Hepatocyte (in vitro differentiated cells): ENCODE measurements around the gene TKT.

Experiments used
- CTCF ChIP-seq: fragments of 200-600 bp; sonication (generic); IDR thresholded peaks from 2 replicates; pipeline ENCODE4 v1.5.1; 2016; ENCODE audit warnings: antibody characterized with exemption, mild to moderate bottlenecking; ENCODE audit not compliant: poor library complexity
- EZH2 ChIP-seq: fragments of 200-600 bp; sonication (generic); IDR thresholded peaks from 2 replicates; pipeline ENCODE4 v1.6.1; 2016; ENCODE audit warnings: antibody characterized with exemption, mild to moderate bottlenecking, borderline replicate concordance
- EZH2phosphoT487 ChIP-seq: fragments of 200-600 bp; sonication (generic); IDR thresholded peaks from one replicate; pipeline ENCODE4 v1.6.1; 2018; ENCODE audit warnings: antibody characterized with exemption, mild to moderate bottlenecking, low read depth, moderate library complexity; ENCODE audit not compliant: unreplicated experiment, severe bottlenecking

GRCh38 chr3:53255423-53255774 is 423 bp downstream of the TKT start:
- TF ChIP-seq CTCF, result no peak
- TF ChIP-seq EZH2phosphoT487, result no peak
- TF ChIP-seq EZH2, result no peak
